ENCODE measurements around the gene LPO.

The LPO gene

DNA sequence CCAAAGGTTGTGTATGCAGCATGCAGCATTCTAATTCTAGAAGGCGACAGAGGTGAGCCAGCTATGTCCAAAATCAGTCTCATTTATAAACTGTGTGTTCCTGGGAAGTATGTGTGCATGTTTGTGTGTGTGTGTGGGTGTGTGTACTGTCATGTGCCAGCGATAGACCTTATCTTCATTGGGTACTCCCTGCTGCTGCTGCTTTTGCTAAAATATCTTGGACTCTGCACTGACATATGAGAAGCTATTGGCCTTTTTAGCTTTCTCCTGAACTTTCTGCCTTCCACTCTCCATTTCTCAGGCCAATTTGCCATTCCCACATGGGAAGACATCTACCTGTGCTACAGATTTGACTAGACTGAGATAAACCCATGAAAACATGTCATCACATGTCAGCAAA, 2.0 kb upstream of the LPO start:
- no peak for TF ChIP-seq POLR2A (IDR thresholded peaks at IDR 0.05; ENCODE audit: low read depth, low read length)
- FAIRE-seq: no peak
- DNase-seq (ENCODE audit: insufficient read length, low spot score): no peak

DNA sequence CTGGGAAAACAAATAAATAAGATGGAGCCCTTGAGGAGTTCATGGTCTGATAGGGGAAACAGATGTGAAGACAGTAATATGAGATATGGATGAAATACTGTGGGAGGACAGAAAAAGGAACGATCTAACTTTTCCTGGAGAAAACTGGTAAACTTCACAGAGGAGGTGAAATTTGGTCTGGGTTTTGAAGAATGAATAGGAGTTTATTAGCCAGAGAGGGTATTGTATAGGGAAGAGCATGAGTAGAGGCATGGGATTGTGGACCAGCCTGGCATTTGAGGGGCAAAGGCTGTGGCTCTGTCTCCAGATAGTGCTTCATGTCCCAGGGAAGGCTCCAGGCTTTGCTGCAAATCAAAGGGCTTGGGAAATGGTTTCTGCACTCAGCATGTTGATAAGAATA, 1.6 kb downstream of the LPO start:
- TF ChIP-seq POLR2A (IDR thresholded peaks at IDR 0.05; ENCODE audit: low read depth, low read length): no peak
- no peak for FAIRE-seq
- no peak for DNase-seq (ENCODE audit: insufficient read length, low spot score)

DNA sequence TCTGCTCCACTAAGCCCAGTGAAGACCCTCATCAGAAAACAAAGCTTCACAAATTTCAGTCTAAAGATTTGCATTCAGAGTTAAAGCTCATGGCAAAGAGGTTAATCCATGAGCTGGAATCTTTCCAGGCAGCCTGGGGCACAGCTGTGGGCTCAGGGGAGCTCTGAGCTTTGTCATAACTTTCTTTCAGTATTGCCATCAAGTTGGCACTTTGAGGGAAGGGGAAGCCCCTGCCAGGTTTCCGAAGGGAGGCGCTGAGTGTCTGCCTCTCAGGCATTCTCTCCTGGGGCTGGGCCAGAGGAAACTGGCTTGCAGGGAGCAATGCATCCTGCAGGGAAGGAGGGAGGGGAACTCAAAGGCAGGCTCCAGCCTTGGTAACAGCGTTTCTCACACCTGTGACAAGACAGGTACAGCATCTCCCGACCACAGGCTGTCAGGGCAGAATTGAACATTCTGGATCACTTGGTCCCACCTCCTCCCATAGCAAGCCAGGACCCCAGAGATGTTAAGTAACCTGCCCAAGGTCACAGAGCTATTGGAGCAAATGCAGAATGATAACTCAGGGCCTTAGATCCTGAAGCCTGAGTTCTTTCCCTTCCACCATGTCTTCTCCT, 3.9 kb downstream of the LPO start:
- DNase-seq (ENCODE audit: insufficient read length, low spot score): no peak
- no peak for TF ChIP-seq POLR2A (IDR thresholded peaks at IDR 0.05; ENCODE audit: low read depth, low read length)
- no peak for FAIRE-seq

DNA sequence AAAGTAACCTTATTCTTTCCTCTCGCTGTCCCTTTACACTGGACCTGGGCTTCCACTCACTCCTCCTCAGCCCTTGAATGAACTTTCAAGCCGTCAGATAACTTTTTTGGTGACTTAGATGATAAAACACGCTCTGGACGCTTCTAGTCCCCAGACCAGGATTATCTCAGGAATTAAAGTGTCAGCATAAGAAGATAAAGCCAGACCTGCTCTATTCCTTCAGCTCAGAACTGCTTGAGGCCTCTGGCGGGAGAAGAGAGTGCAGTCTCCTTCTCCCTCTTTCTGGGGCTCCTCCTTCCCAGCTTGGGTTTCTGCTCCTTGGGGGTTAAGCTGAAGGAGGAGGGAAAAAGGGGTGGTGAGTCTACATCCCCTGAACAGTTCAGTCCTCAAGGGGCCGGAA, 6.6 kb downstream of the LPO start:
- FAIRE-seq (no peak), DNase-seq (ENCODE audit: insufficient read length, low spot score) (no peak)
- TF ChIP-seq POLR2A (IDR thresholded peaks at IDR 0.05; ENCODE audit: low read depth, low read length): no peak

DNA sequence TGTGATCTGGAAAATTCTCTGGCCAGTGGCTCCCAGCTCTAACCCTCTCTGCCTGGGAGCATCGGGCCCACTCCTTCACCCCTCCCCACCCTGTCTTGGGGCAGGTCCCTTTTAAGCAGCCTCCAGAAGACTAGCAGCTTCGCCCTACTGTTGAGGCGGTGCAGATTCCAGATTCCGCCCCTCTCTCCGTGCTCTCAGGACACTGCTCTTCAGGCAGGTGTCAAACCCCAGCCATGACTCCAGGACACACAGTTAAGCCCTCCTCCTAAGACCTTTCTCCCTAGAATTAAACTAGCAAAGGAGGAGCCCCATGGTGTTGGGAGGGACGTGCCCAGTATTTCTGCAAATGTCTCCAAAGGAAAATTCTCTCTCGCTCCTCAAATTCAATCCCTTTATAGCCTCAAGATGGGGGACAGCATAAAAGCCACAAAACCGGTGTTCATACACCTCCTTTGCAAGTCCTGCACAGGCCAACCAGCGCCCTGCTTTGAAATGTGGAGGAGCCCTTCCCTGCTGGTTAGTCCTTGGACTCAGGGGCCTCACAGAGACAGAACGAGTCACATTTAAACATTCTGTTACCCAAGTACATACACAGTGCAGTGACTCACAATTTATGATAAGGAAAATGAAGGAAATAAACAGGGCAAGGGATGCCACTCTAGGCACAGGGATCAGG, 7.2 kb downstream of the LPO start:
- DNase-seq (ENCODE audit: insufficient read length, low spot score) (no peak), FAIRE-seq (no peak)
- no peak for TF ChIP-seq POLR2A (IDR thresholded peaks at IDR 0.05; ENCODE audit: low read depth, low read length)

DNA sequence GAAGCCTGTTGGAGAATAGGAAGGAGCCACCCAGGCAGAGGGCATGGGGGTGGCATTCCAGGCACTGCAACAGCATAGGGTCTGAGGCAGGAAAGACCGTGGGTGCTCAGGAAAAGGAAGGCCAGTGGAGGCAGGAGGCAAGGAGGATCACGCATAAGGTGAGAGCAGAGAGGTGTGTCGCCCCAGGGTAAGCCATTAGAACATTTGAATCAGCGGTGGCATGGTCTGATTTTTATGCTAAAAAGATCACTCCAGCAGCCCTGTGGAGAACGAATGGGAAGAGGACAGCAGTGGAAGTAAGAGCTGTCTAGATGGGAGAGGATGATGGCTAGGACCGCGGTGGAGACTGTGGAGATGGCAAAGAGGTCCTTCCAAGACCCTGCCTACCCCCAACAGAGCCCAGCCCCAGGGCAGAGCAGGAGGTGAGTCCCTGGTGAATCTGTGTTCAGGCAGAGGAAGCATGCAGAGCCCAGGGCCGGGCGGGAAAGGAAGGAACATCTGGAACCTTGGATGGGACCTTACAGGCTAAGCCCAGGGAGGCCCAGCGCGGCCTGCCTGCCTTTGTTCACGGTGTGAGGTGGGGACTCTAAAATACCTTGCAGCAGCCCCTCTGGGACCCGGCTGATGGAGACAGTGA, 7.8 kb downstream of the LPO start:
- FAIRE-seq: no peak
- no peak for TF ChIP-seq POLR2A (IDR thresholded peaks at IDR 0.05; ENCODE audit: low read depth, low read length)
- DNase-seq (ENCODE audit: insufficient read length, low spot score): no peak

DNA sequence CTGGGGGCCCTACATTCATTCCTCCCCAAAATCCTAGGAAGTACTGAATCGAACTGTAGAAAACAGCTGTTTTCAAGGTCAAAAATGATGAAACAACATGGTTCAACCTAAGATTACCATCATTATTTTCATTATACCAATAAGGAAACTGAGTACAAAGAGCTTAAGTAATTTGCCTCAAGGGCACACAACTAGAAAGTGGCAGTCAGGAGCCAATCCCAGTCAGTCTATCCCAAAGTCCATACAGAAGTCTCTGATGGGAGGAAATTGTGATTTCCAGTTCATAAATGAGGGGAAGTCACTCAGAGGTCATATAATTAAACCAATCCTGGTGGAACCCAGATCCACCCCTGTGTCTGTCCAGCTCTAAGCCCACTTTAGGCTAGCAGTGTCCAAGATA, 8.4 kb downstream of the LPO start:
- FAIRE-seq (no peak), DNase-seq (ENCODE audit: insufficient read length, low spot score) (no peak)
- TF ChIP-seq POLR2A (IDR thresholded peaks at IDR 0.05; ENCODE audit: low read depth, low read length): no peak

DNA sequence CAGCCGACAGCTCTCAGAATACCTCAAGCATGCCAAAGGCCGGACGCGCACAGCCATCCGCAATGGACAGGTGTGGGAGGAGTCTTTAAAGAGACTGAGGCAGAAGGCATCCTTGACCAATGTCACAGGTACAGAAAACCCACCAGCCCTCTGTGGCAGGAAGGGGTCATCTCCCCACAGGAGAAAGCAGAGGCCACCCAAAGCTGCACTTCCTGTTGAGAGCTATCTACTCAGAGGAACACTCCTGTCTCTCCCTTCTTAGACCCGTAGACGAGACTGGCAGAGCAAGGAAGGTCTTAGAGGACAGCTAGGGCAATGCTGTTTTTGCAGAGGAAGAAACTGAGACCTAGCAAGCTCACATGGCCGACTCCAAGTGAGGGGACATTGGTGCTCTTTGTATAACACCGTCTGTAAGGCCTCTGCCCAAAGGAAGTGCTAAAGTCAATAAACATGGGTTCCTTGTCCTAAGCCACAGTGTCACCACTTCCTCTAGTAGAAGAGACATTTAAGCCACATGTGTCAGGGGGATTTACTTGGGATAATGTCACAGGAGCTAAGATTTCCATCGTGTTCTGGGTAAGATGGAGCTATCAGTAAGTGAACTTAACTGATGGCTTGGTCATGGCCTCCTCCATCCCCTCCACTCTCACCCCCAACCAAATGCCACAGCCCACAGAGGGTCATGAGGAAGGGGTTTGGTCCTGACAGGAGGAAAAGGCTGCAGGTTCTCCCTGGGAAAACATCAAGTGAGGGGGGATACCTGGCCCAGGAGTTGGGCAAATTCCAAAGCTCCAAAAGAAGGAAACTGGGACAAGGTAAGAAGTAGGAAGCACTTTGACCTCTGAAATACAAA, 9.4 kb downstream of the LPO start:
- no peak for DNase-seq (ENCODE audit: insufficient read length, low spot score)
- FAIRE-seq: no peak
- TF ChIP-seq POLR2A (IDR thresholded peaks at IDR 0.05; ENCODE audit: low read depth, low read length): no peak

DNA sequence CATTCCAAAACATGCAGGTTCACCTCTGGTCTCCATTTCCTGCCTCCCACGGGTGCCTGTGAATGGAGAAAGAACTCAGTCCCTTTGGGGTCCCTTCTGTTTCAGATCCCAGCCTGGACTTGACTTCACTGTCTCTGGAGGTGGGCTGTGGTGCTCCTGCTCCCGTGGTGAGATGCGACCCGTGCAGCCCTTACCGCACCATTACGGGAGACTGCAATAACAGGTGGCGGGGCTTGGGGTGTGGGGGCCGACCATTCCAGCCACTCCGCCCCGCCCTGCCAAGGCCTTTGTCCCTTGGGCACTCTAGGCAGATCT, 10.5 kb downstream of the LPO start:
- TF ChIP-seq POLR2A (IDR thresholded peaks at IDR 0.05; ENCODE audit: low read depth, low read length): no peak
- no peak for FAIRE-seq

DNA sequence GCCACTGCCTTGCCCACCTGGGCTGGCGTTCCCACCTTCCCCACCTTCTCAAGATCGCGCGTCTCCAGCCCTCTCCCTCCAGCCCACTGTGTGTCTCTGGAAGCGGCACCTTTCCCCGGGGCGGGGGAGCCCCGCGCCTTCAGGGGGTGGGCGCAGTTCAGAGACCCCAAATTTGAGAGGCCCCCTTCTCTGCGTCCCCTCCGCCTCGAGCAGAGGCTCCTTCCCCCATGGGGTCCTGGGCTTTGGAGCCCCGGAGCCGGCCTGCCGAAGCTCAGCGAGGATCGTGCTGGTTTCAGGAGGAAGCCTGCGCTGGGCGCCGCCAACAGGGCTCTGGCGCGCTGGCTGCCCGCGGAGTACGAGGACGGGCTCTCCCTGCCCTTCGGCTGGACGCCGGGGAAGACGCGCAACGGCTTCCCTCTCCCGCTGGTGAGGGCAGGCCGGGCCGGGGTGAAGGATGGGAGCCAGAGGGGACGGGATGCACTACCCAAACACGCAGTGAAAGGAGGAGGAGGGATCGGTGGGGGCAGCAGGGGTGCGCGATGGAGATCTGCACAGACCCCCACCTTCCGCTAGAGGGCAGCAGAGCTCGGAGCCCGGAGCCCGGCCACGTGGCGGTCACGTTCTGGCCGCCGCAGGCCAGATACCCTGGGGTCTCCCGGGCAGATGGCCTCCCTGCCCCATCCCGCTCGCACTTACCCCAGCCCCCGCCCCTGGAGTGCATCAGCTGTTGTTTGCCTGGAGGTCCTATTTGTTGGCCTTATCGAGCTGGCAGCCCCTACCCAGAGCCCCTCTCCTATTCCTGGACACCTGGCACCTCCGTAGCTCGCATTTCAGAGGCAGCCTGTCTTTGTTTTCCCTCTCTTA, 11.1 kb downstream of the LPO start:
- no peak for TF ChIP-seq POLR2A (IDR thresholded peaks at IDR 0.05; ENCODE audit: low read depth, low read length)
- no peak for FAIRE-seq
- DNase-seq (ENCODE audit: insufficient read length, low spot score): peak; percentile 83

More for the DNA sequence above, 10.5 kb downstream of the LPO start:
- DNase-seq (ENCODE audit: insufficient read length, low spot score): no peak

DNA sequence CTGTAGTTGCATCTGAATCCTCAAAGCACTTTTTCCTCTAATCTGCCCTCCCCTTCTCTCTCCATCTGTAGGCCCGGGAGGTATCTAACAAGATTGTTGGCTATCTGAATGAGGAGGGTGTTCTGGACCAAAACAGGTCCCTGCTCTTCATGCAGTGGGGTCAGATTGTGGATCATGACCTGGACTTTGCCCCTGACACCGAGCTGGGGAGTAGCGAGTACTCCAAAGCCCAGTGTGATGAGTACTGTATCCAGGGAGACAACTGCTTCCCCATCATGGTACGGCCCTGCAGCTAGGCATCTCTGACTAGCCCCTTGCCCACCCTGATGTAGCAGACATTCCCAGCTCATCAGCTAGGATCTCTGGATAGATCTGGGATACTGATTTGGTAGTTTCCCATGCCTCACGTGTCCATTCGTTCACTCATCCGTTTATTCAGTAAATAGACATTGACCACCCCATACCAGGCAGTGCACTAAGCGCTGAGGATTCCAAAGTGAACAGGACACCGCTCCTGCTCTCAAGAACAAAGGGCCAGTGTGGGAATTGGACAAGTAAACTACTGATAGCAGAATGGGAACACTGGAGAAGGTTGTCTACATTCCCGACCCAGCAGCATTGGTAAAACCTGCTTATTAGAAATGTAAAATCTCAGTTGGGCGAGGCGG, 12.1 kb downstream of the LPO start:
- TF ChIP-seq POLR2A (IDR thresholded peaks at IDR 0.05; ENCODE audit: low read depth, low read length): no peak
- no peak for FAIRE-seq
- DNase-seq (ENCODE audit: insufficient read length, low spot score): no peak

DNA sequence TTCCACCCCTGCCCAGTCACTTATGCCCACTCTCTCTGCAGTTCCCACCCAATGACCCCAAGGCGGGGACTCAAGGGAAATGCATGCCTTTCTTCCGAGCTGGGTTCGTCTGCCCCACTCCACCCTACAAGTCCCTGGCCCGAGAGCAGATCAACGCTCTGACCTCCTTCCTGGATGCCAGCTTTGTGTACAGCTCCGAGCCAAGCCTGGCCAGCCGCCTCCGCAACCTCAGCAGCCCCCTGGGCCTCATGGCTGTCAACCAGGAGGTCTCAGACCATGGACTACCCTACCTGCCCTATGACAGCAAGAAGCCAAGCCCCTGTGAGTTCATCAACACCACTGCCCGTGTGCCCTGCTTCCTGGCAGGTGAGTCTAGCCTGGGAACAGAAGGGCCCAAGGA, 13.8 kb downstream of the LPO start:
- FAIRE-seq (no peak), DNase-seq (ENCODE audit: insufficient read length, low spot score) (no peak)
- TF ChIP-seq POLR2A (IDR thresholded peaks at IDR 0.05; ENCODE audit: low read depth, low read length): no peak

DNA sequence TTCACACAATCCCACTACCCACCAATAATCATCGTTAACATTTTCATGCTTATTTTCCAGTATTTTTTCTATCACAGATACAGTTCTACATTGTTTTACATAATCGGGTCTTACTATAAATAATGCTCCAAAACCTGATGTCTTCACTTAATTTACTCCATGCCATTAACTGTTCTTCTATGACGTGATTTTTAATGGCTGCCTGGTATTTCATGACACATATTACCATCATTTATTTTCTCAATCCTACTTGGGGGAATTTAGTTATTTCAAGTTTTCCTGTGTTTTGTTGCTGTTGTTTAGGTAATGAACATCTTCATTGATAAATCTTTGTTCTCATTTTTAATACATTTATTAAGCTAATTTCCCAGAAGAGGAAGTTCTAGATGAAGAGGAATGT, 14.7 kb downstream of the LPO start:
- FAIRE-seq: no peak
- no peak for TF ChIP-seq POLR2A (IDR thresholded peaks at IDR 0.05; ENCODE audit: low read depth, low read length)

More for the DNA sequence above, 14.7 kb downstream of the LPO start:
- no peak for DNase-seq (ENCODE audit: insufficient read length, low spot score)
